Thoracic aorta endothelial cell (primary cell): ENCODE data around the gene TMEM43. TPM values are rescaled to one million over a fixed set of nuclear protein-coding genes. Genes with fewer than 3 reads are reported as not detected.

Source experiments
- total RNA-seq: library from RNA; depleted of rRNA; stranded (reverse); fragments of >200 nt; gene quantifications from 2 replicates; pipeline ENCODE4 v1.2.3, GENCODE V29; 2012

TMEM43 gene
- 99.2 and 113 TPM in 2 replicates for total RNA-seq

DNA sequence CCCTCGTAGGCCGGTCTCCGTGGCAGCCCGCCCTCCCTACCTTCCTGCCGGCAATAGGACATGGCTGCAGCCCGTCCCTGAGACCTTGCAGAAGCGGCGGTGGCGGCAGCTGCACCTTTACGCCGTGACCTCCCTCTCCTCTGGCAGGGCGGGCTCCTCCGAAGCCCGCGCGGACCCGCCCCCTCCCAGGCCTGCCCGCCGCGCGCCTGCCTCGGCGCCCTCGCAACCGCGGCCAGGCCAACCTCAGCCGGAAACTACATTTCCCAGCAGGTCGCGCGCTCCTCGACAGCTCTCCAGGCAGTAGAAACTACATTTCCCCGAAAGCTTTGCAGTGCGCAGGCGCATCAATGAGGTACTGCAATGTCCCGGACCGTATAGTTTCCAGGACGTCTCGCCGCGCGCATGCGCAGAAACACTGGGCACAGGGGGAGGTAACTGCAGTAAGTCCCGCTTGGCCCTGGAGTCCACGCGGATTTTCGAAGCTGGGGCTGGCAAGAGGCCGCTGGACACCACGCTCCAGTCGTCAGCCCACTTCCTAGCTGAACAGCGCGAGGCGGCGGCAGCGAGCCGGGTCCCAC is at the start of gene TMEM43, which contains the start of gene CHCHD4:
Gene TMEM43, plus strand, starts transcription at position 438 of the 578 bp plus-strand sequence. CDS start 142 bp downstream, outside the sequence.
Gene CHCHD4, minus strand, starts transcription at position 256 of the 578 bp plus-strand sequence. Its CDS starts 194 bp downstream, at position 62.

DNA sequence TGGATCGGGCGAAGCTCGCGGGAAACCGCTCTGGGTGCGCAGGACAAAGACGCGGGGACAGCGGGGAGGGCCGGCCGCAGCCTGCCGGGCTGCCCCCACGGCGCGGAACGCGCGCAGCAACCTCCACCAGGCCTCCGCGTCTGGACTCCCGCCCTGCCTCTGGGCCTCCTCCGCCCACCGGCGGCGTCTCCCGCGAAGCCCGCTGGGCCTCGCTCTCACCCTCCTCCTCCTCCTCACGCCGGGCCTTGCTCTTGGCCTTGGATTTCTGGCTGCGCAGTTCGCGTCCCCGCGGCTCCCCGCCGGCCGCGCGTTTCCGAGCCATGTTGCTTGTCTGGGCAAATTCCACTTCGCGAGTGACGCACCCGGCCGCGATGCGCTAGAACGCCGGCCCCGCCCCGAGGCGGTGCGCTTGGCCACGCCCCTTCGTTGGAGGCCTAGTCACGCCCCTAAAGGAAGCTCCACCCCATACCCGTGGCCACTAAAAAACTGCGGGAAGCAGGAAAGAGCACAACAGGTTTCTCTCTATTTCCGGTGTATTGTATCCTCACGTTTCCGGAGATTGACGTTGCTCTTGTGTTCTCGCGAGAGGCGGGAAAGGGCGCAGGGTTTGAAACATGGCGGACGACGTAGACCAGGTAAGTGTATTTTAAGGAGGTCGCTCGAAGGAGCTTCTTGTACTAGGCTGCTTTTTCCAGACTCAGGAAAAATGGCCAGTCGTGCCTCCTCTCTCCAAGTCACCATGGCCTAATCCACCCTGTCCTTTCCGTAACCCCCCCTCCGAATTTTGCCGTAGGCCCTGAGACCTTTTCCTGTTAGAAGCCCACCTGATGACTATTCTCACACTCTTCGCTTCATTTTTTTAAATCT is 53.6 kb downstream of the TMEM43 start, which contains the start of the genes LSM3 and XPC:
Gene LSM3, plus strand, starts transcription at position 571 of the 867 bp plus-strand sequence. Its CDS starts 44 bp downstream, at position 615.
Gene XPC, minus strand, starts transcription at position 355 of the 867 bp plus-strand sequence. Its CDS starts 33 bp downstream, at position 322.

Other genes starting within 250 kb of the TMEM43 start
- not detected in 2 replicates for gene WNT7A, start 245.0 kb upstream of the TMEM43 start, total RNA-seq
- 15.3 and 17.5 TPM in 2 replicates for gene CHCHD4, start 182 bp upstream of the TMEM43 start, total RNA-seq
- 52.0 and 70.3 TPM in 2 replicates for gene XPC, start 53.5 kb downstream of the TMEM43 start, total RNA-seq
- gene LSM3, start 53.8 kb downstream of the TMEM43 start, total RNA-seq, result 11.7 and 15.4 TPM in 2 replicates